Fibroblast of gingiva (primary cell): ENCODE results near the gene ITPKA.
A peak's percentile ranks its signal among the peaks of the same experiment; 100 is the strongest.
"Not testable (repeated sequence)": the region's sequence is repeated elsewhere in the genome, so short reads cannot be mapped to it uniquely, and the experiment has no call there.

Source experiments
- DNase-seq: peaks from one replicate; pipeline ENCODE4 v3.0.0-alpha.2; 2011; ENCODE audit warnings: low read depth

ITPKA gene

DNA sequence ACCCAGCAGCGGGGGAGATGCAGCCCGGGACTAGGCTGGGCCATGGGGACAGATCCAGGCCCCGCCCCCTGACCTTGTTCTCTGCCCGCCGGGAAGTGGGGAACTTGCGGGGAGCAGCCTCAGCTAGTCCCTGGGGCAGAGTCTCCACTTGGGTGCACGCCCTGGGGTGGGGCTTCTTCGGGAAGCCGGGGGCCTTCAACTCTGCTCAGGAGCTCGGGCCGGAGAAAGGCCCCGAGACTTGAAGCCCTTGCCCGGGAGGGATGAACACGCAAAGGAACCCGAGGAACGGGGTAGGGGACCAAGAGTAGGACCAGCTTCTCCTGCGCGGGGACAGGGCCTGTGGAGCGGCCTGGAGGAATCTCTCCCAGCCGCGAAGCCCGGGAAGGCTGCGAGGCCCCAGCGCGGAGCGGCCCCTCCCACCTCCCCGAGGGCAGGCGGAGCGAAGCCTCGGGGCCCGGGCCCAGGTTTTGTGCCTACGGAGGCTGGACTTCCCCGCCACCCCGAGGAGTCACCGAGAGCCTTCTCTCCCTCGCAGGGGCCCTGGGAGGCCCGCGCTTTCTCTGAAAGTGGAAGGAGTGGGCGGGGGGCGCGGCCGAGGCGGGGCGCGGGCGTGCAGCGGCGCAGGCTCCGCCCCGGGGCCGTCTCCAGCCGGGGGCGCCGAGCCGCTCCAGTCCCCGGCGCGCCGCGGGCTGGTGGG is at the start of gene ITPKA:
Gene ITPKA, plus strand, starts transcription at position 670 of the 697 bp plus-strand sequence. CDS start 54 bp downstream, outside the sequence.
- DNase-seq, result peak; percentile 68

DNA sequence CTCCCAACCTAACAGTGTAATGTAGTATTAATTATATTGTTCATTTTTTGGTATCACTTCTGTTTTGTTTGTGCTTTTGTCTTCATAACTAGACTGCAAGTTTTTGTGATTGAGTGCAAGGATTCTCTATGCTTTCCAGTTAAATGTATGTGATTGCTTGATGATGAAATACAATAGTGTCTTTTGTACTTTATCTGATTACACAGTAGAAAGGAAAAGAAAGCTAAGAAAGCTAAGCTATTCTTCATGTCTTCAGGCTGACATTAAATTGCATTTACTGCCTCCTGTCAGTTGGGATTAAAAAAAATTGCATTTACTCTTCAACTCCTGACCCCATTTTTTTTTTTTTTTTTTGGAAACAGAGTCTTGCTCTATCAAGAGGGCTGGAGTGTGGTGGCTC is 48.3 kb upstream of the ITPKA start:
- no peak for DNase-seq

- no peak for DNase-seq
Measured at GRCh38 chr15:41462084-41462795, 31.4 kb upstream of the ITPKA start.

DNA sequence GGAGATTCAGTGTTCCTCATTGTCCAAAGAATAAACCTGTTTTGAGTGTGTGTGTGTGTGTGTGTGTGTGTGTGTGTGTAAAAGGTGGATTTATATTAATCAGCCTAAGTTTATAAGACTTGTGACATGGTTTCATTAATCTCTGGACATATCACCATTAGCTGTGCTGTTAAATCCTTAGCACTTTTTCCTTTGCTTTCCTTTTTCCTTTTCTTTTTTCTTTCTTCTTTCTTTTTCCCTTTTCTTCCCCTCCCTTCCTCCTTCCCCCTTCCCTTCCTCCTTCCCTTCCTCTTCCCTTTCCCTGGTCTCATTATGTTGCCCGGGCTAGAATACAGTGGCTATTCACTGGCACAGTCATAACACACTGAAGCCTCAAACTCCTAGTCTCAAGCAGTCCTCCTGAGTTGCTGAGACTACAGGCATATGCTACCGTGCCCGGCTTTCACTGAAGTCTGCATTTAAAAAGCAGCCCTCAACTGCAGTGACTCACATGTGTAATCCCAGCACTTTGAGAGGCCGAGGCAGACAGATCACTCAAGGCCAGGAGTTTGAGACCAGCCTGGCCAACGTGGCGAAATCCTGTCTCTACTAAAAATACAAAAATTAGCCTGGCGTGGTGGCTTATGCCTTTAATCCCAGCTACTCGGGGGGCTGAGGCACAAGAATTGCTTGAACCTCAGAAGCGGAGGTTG is 28.6 kb upstream of the ITPKA start:
- DNase-seq, result no peak

DNA sequence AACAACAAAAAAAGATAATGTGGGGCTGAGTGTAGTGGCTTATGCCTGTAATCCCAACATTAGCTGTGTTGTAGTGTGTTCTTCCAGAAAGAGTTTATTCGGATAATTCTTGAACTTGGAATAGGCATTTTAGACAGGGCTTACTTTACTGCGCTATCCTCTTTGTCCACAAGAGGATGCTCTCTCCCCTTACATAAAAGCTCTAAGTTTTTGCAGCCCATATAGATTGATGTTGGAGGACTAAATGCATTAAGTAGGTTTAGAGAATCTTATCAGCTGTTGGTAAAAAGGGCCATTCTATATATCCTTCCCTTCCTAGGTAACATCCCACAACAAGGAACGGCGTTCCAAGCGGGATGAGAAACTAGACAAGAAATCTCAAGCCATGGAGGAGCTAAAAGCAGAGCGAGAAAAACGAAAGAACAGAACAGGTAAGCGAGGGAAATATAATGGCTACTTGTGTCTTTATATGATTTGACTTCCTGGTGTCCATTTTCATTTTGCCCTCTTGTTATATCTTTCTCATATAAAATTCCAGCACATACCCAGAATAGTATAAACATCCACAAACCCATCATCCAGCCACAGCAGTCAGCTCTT is 27.8 kb upstream of the ITPKA start:
- DNase-seq, result peak; percentile 45

DNA sequence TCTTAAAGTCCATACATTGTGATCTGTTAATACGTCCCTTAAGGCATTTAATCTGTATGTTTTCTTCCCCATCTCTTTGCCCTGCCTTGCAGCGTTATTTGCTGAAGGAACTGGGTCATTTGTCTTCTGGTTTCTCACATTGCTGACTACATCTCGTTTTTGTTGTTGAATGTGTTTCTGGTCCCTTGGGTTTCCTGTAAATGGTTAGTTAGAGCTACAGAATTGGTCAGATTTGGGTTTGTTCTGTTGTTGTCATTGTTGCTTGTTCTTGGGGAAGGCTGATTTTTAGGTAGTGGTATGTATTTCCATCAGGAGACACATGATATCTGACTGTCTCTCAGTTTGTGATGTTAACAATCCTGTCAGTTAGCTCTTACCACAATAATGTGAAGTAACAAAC is 27.0 kb upstream of the ITPKA start:
- no peak for DNase-seq

GRCh38 chr15:41469644-41470043 is 24.0 kb upstream of the ITPKA start:
- DNase-seq, result not testable (repeated sequence)

GRCh38 chr15:41473418-41473817 is 20.3 kb upstream of the ITPKA start:
- DNase-seq, result no peak

GRCh38 chr15:41474436-41474835 is 19.2 kb upstream of the ITPKA start:
- DNase-seq, result no peak

DNA sequence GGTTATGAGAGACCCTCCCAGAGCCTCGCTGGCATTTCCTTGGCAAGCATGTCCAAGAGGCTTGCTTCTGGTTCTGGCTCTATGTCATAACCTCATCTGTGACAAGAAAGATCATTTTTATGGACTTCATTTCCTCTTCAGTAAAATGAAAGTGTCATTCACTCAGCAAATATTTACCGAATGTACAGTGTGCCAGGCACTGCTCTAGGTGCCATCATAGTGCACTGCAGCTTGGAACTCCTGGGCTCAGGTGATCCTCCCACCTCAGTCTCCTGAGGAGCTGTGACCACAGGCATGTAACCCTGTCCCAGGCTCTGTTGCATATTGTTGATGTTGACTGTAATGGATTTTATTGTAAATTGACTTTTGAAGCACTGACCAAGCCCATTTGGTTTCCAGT is 18.7 kb upstream of the ITPKA start:
- DNase-seq, result no peak

DNA sequence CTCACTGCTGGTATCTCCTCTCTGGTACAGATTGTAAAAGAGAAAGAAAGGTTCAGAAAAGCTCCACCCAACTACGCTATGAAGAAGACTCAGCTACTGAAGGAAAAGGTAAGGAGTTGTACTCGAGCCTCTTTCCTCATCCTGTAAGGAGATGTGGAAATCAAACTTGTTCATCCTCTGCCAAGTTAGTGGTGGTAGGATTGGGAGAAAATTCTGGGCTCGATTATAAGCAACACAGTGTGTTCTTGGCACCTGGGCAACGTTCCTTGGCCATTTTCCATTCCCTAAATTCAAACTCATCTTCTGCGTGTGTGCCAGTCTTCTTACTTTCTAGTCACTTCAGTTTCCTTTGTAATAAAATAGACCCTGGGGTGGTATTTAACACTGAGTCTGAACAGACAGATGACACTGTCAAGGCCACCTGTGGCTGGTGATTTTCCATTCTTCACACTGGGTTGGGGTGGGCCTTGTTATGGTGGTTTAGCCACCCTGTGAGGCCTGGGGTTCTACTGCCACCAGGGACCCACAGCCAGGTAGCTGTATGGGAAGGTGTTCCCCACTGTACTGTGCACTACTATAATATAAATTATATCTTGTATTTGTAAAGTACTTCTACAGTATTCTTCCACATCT is 17.1 kb upstream of the ITPKA start:
- peak; percentile 65 for DNase-seq

DNA sequence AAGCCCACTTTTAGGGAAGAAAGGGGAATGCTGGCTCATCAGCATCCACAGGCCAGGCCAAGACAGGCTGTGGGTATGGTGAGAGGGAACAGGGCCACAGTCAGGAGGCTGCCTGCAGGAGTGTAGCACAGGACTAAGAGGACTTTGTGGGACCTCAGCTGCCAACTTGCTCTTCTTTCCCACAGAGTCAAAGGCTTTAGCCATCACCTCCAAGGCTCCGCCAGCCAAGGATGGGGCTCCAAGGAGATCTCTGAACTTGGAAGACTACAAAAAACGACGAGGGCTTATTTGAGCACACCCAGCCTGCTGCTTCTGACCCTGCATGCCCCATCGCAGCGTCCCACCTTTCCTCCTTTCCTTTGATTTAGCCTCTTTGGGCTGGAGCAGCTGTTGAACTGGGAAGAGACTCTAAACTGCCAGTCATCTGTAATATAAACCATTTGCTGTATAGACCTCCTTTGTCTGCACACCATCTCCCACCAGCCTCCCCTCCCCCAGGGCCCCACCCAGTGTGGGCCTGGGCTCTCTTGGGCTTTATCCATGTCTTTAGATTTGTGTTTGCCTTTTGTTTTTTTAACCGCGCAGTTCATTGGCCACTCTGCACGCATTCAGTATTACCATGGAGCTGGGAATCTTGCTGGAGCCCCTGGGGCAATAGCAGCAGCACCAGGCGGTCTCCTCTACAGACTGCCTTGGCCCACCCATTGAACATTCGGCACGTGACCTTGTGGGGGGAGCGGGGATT is 13.1 kb upstream of the ITPKA start:
- no peak for DNase-seq

DNA sequence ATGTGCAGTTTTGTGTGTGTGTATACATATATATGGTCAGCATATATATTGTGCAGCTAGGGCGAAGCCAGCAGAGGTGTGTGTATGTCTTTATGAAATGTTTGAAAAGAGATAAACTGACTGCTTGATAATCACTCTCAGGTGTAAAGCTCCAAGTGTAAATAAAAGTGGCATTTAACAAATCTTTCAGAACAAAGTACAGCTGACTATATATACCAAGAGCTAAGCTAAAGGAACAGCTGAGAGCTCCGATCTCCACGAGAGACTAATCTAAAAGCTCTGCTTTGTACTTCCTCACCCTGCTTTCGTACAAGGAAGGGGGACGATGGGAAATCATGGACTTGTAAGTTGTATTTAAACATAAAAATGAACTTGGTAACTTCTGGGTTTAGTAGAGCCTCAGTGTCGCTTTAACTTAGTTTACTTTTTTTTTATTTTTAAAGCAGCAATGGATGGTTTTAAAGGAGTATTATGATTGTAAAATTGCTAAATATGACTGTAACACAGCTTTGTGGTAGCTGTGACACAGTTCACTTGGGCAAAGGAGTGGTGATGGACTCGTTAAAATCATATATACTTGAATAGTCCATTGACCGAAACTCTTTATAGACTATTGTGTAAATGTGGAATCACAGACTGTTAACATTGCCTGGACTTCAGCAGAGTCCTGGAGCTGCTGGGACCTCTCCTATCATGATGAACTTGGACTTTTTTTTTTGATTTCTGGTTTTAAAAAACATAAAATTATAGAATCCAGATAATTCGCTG is 11.4 kb upstream of the ITPKA start:
- no peak for DNase-seq

GRCh38 chr15:41483115-41483514 is 10.6 kb upstream of the ITPKA start:
- DNase-seq, result no peak

GRCh38 chr15:41483519-41483918 is 10.2 kb upstream of the ITPKA start:
- no peak for DNase-seq

DNA sequence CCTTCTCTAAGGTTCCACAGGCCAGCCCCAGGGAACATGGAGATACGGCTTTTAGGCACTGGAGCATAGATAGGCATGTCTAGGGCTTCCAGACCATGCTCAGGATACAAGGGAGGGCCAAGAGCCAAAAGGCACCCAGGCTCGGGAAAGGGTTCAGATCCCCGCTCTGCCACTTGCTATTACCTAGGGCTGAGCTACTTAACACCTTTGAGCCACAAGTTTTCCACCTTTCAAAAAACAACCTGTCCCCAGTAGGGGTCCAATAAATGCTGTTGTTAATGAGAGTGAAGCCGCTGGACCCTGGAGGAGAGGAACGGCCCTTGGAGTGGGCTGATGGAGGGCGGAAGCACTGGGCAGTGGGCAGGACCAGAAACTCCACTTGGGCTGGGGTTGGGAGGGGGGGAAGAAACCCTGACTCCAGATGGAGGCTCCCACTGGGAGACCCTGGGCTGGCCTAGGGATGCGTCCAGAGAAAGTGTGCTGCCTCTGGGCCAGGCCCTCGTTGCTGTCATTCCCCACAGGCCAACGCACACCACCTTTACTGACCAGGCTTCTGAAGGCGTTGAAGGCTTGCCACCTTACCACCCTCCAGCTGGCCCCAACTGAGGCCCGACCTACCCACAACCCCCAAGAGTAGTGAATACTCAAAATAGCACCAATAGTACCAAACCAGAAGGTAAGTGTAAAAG is 8.6 kb upstream of the ITPKA start:
- no peak for DNase-seq

DNA sequence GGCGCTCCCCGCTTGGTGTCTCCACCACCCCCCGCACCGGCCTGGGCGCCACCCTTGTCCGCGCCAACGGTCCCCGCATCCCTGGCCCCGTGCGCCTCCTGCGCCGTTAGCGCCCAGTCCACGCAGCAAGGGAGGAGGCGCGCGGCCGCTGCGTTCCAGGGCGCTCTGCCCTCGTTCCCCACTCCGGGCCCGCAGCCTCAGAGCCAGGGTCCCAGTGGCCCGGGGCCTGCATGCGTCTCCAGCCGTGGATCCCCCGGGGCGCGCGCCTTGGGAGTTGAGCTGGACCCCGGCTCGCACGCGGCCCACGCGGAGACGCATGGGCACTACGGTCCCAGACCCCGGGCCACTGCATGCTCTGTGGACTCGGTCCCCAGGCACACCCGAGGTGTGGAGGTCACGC is 7.4 kb upstream of the ITPKA start:
- DNase-seq, result no peak

- DNase-seq, result no peak
Measured at GRCh38 chr15:41487381-41487780, 6.3 kb upstream of the ITPKA start.

DNA sequence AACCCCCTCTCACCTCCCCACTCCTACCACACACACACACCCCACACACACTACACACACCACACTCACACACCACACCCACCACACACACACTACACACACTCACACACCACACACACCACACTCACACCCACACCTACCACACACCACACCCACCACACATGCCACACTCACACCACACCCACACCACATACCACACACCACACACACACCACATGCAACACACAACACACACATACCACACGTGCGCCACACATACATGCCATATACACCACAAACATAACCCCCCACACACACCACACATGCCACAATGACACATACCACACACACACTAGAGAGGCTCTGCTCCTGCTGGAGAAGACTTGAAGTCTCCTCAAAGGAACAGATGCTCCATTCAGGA is 5.9 kb upstream of the ITPKA start:
- DNase-seq, result no peak

- no peak for DNase-seq
Measured at GRCh38 chr15:41489641-41490040, 4.0 kb upstream of the ITPKA start.
